ENCODE data around the gene COL11A2. TPM values are rescaled to one million over a fixed set of nuclear protein-coding genes. Genes with fewer than 3 reads are reported as not detected.

COL11A2 gene
- total RNA-seq, 1 donor from 2014 or later = 10.0 TPM

GRCh38 chr6:33195304-33196165 is 3.3 kb upstream of the COL11A2 start:
- Mint-ChIP-seq H3K4me1 (ENCODE audit: low read depth) (peaks cover 54% of the 10 kb centered on the region), H3K36me3 (ENCODE audit: low read depth) (peaks cover 20% of the 10 kb centered on the region), H3K27ac (ENCODE audit: unreplicated experiment) (no peak overlapping the region), H3K4me3 (ENCODE audit: unreplicated experiment) (no peak overlapping the region), H3K27me3 (ENCODE audit: low read depth) (no peaks in the 10 kb centered on the region), H3K9me3 (ENCODE audit: low read depth) (no peaks in the 10 kb centered on the region)
- DNase-seq (ENCODE audit: low spot score) = no peak
- TF ChIP-seq CTCF (IDR thresholded peaks at IDR 0.05) = no peak

- TF ChIP-seq CTCF (IDR thresholded peaks at IDR 0.05) = no peak
- Mint-ChIP-seq H3K9me3 (ENCODE audit: low read depth) (no peaks in the 10 kb centered on the region), H3K27ac (ENCODE audit: unreplicated experiment) (no peak overlapping the region), H3K4me1 (ENCODE audit: low read depth) (peaks cover 52% of the 10 kb centered on the region), H3K27me3 (ENCODE audit: low read depth) (peaks cover 3% of the 10 kb centered on the region), H3K4me3 (ENCODE audit: unreplicated experiment) (no peak overlapping the region), H3K36me3 (ENCODE audit: low read depth) (peaks cover 20% of the 10 kb centered on the region)
- no peak for DNase-seq (ENCODE audit: low spot score)
These were observed 2.2 kb upstream of the COL11A2 start for GRCh38 chr6:33194431-33194979.

GRCh38 chr6:33193619-33194018 is 1.4 kb upstream of the COL11A2 start:
- Mint-ChIP-seq H3K27ac (ENCODE audit: unreplicated experiment) (peak overlapping the region; percentile 32), H3K9me3 (ENCODE audit: low read depth) (no peaks in the 10 kb centered on the region), H3K4me1 (ENCODE audit: low read depth) (peaks cover 43% of the 10 kb centered on the region), H3K27me3 (ENCODE audit: low read depth) (peaks cover 3% of the 10 kb centered on the region), H3K4me3 (ENCODE audit: unreplicated experiment) (peak overlapping the region; percentile 53), H3K36me3 (ENCODE audit: low read depth) (peaks cover 20% of the 10 kb centered on the region)
- no peak for TF ChIP-seq CTCF (IDR thresholded peaks at IDR 0.05)
- peak; percentile 68 for DNase-seq (ENCODE audit: low spot score)

- Mint-ChIP-seq H3K36me3 (ENCODE audit: low read depth) (peaks cover 20% of the 10 kb centered on the region), H3K4me3 (ENCODE audit: unreplicated experiment) (peak overlapping the region; percentile 67), H3K9me3 (ENCODE audit: low read depth) (no peaks in the 10 kb centered on the region), H3K4me1 (ENCODE audit: low read depth) (peaks cover 37% of the 10 kb centered on the region), H3K27ac (ENCODE audit: unreplicated experiment) (peak overlapping the region; percentile 65), H3K27me3 (ENCODE audit: low read depth) (peaks cover 3% of the 10 kb centered on the region)
- peak; percentile 69 for DNase-seq (ENCODE audit: low spot score)
- TF ChIP-seq CTCF (IDR thresholded peaks at IDR 0.05) = peak; percentile 17
These were observed 670 bp upstream of the COL11A2 start for GRCh38 chr6:33192671-33193602.
